Measurements from ENCODE around the gene YDJC. TPM values are rescaled to one million over a fixed set of nuclear protein-coding genes. Genes with fewer than 3 reads are reported as not detected.

The YDJC gene
- total and polyA plus RNA-seq, 9 of the 15 experiments (the other 6 are each of a cell fraction or from before 2014, with no cell fraction given): 13.5 to 871 (median 164) TPM

DNA sequence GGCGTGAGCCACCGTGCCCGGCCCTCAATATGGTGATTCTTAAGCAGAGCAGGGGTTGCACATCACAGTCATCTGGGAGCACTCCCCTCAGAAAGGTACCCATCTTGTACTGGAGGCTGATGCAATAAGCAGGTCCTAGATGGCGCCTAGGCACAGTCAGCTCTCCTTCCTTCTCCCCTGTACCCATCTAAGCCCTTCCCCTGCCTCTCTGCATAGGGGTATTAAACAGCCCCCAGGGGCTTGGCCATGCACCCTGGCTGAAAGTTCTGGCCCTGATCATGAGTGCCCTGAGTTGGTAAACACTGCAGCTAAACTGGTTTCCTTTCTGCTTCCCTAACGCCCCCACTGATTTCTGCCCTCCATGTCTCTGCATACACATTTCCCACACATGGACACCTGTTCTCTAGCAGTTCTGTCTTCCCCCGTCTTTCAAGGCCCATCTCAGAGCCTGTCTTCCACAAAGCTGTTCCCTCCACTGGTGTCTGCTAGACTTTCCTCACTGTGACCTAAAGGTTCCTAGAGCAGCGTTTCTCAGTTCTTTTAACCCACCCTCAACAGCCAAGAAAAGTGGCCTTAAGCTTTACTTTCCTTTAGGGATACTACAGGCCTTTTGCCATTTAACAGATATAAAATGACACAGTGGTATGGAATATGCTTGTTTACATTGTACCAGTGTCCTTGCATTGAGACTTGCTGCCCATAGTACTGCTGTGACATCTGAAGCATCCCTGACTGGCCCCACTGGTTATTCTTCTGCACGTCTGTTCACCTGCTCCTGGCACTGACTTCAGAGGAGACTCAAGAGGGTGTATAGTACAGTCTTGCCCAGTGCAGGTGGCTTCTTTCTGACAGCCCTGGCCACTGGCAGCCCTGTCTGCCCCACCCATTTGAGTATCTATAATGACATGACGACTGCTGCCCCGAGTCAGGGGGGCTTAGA is 46.8 kb downstream of the YDJC start (continued):
- peak; percentile 79; the same call in 1 of the 2 replicates for TF ChIP-seq PREB (CRISPR knock-in tag; IDR thresholded peaks at IDR 0.05)
- peak; percentile 2 for TF ChIP-seq SAP30 (IDR thresholded peaks at IDR 0.05; ENCODE audit: borderline replicate concordance, insufficient read depth, low read depth, low read length, poor library complexity, severe bottlenecking)
- no peak for TF ChIP-seq NFYB (IDR thresholded peaks at IDR 0.05; ENCODE audit: extremely low read depth, insufficient read length)
- TF ChIP-seq SMAD2 (IDR thresholded peaks at IDR 0.05; ENCODE audit: low read depth, low read length): no peak
- TF ChIP-seq ZNF785 (CRISPR knock-in tag; IDR thresholded peaks at IDR 0.05): no peak
- no peak for TF ChIP-seq SMAD1 (IDR thresholded peaks at IDR 0.05; ENCODE audit: low read depth, low read length, partially characterized antibody)
- TF ChIP-seq MAZ (CRISPR knock-in tag; conservative IDR thresholded peaks at IDR 0.05 in 1 of 2, IDR thresholded peaks at IDR 0.05 in 1 of 2): 0 out of 4 replicates have a peak, but pooled peaks of 1 of the 2 experiments have one; percentile 21
- peak in 1 of 2 experiments; percentile 20; a peak in 1 of 3 replicates for TF ChIP-seq CBX3 (IDR thresholded peaks at IDR 0.05; ENCODE audit: borderline replicate concordance in 1 of 2, low read length in 2 of 2)
- no peak for TF ChIP-seq MYBL2 (IDR thresholded peaks at IDR 0.05; ENCODE audit: low read depth)
- no peak for TF ChIP-seq MYBL2 (CRISPR knock-in tag; IDR thresholded peaks at IDR 0.05; ENCODE audit: borderline replicate concordance)
- TF ChIP-seq BRF1 (IDR thresholded peaks at IDR 0.05; ENCODE audit: borderline replicate concordance, extremely low read depth, insufficient read length): no peak
- no peak for TF ChIP-seq FOXM1 (IDR thresholded peaks at IDR 0.05; ENCODE audit: low read depth)
- TF ChIP-seq FOXM1 (CRISPR knock-in tag; IDR thresholded peaks at IDR 0.05; ENCODE audit: low read depth): no peak
- TF ChIP-seq ETV6 (IDR thresholded peaks at IDR 0.05; ENCODE audit: borderline replicate concordance in 1 of 2, low read depth in 2 of 2, low read length in 1 of 2): no peak
- TF ChIP-seq ETV6 (CRISPR knock-in tag; IDR thresholded peaks at IDR 0.05; ENCODE audit: borderline replicate concordance): no peak
- TF ChIP-seq DMBX1 (CRISPR knock-in tag; IDR thresholded peaks at IDR 0.05; ENCODE audit: borderline replicate concordance): no peak; the same call in 1 of the 2 replicates
- TF ChIP-seq CHCHD3 (CRISPR knock-in tag; IDR thresholded peaks at IDR 0.05): peak; percentile 10; the same call in 1 of the 2 replicates
- peak; percentile 34; the same call in 1 of the 2 replicates for TF ChIP-seq ZFPM2 (CRISPR knock-in tag; IDR thresholded peaks at IDR 0.05)
- no peak for TF ChIP-seq HINFP (tag; conservative IDR thresholded peaks at IDR 0.05; ENCODE audit: low read depth)
- TF ChIP-seq, protein P1, sequence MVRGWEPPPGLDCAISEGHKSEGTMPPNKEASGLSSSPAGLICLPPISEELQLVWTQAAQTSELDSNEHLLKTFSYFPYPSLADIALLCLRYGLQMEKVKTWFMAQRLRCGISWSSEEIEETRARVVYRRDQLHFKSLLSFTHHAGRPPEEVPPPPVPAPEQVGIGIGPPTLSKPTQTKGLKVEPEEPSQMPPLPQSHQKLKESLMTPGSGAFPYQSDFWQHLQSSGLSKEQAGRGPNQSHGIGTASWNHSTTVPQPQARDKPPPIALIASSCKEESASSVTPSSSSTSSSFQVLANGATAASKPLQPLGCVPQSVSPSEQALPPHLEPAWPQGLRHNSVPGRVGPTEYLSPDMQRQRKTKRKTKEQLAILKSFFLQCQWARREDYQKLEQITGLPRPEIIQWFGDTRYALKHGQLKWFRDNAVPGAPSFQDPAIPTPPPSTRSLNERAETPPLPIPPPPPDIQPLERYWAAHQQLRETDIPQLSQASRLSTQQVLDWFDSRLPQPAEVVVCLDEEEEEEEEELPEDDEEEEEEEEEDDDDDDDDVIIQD (CRISPR knock-in tag; IDR thresholded peaks at IDR 0.05): 0 out of 2 replicates have a peak, but pooled peaks have one; percentile 31
- TF ChIP-seq CHD1 (IDR thresholded peaks at IDR 0.05; ENCODE audit: low read length): peak; percentile 22
- TF ChIP-seq MEF2D (tag; conservative IDR thresholded peaks at IDR 0.05; ENCODE audit: low read depth): no peak

All from K562 (cell line).